Measurements from ENCODE around the gene SMIM1.

DNA sequence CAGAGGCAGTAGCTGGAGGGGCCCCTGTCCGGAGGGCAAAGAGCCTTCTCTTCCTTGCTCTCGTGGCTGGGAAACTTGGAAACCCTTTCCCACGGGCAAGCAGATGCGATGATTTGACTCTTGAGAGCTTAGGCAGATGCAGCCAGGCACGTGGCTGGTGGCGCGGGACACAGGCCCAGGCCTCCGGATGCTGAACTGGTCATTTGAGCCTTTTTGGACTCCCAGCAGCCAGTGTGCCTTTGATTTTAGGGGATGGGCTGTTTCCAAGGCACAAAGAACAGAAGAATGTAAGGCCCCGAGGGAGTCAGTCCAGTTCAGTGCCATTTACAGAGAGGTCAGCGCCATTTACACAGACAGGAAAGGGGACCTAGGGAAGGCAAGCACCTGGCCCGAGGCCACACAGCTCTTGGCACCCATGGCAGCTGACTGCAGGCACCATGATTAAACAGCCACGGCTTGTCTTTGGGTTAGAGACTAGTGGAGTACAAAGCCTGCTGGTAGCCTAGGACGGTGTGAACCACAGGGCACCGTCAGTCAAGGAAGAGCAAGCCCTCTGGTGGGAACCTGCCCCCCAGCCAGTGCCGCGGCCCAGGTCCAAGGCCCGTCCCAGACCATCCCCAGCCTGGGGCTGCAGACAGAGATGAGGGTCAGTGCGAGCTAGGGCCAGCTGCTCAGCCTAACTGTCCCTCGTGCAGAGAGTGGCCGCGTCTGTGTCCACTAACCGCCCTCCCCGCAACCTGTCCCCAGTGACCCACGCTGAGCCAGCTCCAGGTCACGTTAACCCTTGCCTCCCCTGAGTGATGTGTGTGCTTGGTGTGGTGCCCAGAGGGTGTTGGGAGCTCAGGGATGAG lies 40.7 kb upstream of the SMIM1 start:
- TF ChIP-seq, protein P1, sequence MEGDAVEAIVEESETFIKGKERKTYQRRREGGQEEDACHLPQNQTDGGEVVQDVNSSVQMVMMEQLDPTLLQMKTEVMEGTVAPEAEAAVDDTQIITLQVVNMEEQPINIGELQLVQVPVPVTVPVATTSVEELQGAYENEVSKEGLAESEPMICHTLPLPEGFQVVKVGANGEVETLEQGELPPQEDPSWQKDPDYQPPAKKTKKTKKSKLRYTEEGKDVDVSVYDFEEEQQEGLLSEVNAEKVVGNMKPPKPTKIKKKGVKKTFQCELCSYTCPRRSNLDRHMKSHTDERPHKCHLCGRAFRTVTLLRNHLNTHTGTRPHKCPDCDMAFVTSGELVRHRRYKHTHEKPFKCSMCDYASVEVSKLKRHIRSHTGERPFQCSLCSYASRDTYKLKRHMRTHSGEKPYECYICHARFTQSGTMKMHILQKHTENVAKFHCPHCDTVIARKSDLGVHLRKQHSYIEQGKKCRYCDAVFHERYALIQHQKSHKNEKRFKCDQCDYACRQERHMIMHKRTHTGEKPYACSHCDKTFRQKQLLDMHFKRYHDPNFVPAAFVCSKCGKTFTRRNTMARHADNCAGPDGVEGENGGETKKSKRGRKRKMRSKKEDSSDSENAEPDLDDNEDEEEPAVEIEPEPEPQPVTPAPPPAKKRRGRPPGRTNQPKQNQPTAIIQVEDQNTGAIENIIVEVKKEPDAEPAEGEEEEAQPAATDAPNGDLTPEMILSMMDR (IDR thresholded peaks at IDR 0.05): no peak
- no peak for TF ChIP-seq POLR2A (IDR thresholded peaks at IDR 0.05)
